Measurements from ENCODE around the gene ACTR3.
A peak's percentile ranks its signal among the peaks of the same experiment; 100 is the strongest.

The ACTR3 gene

DNA sequence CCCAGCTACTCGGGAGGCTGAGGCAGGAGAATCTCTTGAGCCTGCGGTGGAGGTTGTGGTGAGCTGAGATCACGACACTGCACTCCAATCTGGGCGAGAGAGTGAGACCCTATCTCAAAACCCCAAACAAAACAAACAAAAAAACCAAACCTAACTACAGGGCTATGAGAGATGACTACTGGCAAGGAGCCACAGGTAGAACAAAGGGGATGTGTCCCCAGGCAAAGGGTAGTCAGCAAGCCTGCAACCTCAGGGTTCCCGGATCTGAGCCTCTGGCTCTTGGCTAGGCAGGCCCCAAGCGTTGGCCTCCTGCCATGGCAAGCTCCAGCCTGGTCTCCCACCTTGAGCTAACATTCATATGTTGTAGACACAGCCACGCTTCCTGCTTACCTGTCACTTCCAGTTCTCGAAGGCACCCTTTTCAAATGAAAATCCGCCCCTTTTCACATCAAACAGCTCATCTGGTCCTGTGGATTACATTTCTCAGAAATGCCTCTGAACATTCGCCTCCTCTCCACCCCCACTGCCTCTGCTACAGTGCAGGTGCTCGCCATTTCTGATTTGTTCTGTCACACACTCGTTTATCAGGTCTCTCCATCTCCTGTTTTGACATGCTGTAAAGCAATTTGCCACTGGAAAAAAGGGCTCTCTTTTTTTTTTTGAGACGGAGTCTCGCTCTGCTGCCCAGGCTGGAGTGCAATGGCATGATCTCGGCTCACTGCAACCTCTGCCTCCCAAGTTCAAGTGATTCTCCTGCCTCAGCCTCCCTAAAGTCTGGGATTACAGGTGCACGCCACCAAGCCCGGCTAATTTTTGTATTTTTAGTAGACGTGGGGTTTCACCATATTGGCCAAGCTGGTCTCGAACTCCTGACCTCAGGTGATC is 13.1 kb upstream of the ACTR3 start:
- TF ChIP-seq, protein P1, sequence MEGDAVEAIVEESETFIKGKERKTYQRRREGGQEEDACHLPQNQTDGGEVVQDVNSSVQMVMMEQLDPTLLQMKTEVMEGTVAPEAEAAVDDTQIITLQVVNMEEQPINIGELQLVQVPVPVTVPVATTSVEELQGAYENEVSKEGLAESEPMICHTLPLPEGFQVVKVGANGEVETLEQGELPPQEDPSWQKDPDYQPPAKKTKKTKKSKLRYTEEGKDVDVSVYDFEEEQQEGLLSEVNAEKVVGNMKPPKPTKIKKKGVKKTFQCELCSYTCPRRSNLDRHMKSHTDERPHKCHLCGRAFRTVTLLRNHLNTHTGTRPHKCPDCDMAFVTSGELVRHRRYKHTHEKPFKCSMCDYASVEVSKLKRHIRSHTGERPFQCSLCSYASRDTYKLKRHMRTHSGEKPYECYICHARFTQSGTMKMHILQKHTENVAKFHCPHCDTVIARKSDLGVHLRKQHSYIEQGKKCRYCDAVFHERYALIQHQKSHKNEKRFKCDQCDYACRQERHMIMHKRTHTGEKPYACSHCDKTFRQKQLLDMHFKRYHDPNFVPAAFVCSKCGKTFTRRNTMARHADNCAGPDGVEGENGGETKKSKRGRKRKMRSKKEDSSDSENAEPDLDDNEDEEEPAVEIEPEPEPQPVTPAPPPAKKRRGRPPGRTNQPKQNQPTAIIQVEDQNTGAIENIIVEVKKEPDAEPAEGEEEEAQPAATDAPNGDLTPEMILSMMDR (IDR thresholded peaks at IDR 0.05; ENCODE audit: insufficient read depth, low read length, poor library complexity, severe bottlenecking) = no peak
- Histone ChIP-seq H3K4me3 (replicated peaks; ENCODE audit: low read depth, low read length) (no peak overlapping the region), H3K36me3 (ENCODE audit: control insufficient read depth, insufficient read depth, low read length) (peaks cover 3% of the 10 kb centered on the region; the same call in 1 of the 2 replicates), H3K27me3 (replicated peaks; ENCODE audit: control insufficient read depth, insufficient read depth, low read length) (no peaks in the 10 kb centered on the region)
- no peak for DNase-seq (ENCODE audit: extremely low read depth, insufficient read length)

DNA sequence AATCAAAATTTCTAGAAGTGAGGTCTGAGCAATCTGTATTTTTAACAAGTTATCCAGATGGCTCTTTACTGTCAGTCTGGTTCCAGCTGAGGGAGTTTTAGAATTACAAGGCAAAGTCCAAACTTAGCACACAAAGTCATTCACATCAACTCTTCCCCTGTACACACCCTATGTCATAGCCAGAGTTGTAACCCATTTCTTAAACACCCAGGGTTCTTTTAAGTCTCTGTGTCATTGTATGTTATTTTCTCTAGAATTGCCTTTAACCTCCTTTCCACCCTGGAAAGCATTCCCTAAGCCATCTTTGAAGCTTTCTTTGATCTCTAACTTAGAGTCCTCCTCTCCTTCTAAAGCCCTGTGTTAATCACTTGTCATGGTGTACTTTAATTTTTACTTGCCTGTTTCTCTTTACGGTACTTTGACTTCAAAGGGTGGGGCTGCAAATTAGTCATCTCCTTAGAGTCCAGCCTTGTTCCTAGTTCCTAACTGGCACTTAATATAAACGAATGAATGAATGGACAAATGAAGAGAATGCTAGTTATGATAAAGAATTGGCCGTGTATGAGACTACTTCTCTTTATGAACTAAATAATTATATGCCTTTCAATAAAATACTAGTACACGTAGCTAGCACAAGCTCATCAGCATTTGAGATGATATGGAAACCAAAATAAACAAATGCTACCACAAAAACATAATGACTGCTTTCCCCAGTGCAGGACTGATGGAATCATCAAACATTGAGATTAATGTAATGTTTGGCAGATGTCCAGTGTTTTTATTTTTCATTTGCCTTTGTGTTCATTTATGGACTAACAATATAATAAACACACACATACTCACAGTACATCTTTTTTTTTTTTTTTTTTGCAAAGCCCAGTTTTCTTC is 11.9 kb upstream of the ACTR3 start:
- Histone ChIP-seq H3K4me3 (replicated peaks; ENCODE audit: low read depth, low read length) (no peak overlapping the region), H3K36me3 (ENCODE audit: control insufficient read depth, insufficient read depth, low read length) (peaks cover 3% of the 10 kb centered on the region), H3K27me3 (replicated peaks; ENCODE audit: control insufficient read depth, insufficient read depth, low read length) (no peaks in the 10 kb centered on the region)
- TF ChIP-seq, protein P1 (IDR thresholded peaks at IDR 0.05; ENCODE audit: insufficient read depth, low read length, poor library complexity, severe bottlenecking) = no peak
- DNase-seq (ENCODE audit: extremely low read depth, insufficient read length) = no peak

DNA sequence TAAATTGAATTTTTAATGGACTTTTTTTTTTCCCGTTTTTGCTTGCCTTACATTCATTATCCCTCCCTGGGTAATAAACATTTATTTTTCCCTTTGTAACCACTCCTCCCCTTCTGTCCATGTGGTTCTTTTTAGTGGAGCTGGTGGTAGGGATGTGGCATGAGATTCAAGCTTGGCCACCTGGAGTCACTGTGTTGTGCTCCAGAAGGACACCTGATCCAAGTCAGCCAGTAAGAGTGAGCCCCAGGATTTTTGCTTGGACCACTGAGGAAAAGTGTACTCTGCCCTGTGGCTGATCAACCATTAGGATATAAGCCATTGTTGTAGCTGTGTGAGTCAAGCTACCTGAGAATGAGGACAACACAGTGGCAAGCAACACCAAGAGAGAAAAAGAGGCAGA is 11.1 kb upstream of the ACTR3 start:
- no peak overlapping the region for H3K4me3 ChIP-seq (replicated peaks; ENCODE audit: low read depth, low read length)
- H3K27me3 ChIP-seq (replicated peaks; ENCODE audit: control insufficient read depth, insufficient read depth, low read length) = no peaks in the 10 kb centered on the region
- peaks cover 3% of the 10 kb centered on the region for H3K36me3 ChIP-seq (ENCODE audit: control insufficient read depth, insufficient read depth, low read length)
- TF ChIP-seq, protein P1 (IDR thresholded peaks at IDR 0.05; ENCODE audit: insufficient read depth, low read length, poor library complexity, severe bottlenecking) = no peak
- no peak for DNase-seq (ENCODE audit: extremely low read depth, insufficient read length)

DNA sequence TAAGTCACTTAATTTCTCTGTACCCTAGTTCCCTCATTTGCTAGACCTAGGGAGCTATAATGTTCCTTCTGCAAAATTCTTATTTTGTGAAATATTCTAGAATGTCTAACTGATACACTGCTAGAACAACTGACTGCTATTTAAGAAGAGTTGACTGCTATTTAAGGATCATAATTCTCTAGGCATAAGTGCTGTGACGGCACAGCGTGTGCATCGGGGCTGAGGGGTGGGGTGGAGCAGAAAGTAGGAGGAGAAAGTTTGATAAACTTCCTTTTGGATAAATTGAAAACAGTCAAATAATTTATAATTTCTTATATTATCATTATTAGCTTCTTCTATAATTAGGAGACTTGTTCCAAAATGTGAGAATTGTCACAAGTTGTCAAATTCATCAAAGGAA is 10.4 kb upstream of the ACTR3 start:
- Histone ChIP-seq H3K27me3 (replicated peaks; ENCODE audit: control insufficient read depth, insufficient read depth, low read length) (no peaks in the 10 kb centered on the region), H3K4me3 (replicated peaks; ENCODE audit: low read depth, low read length) (no peak overlapping the region), H3K36me3 (ENCODE audit: control insufficient read depth, insufficient read depth, low read length) (peaks cover 3% of the 10 kb centered on the region)
- TF ChIP-seq, protein P1 (IDR thresholded peaks at IDR 0.05; ENCODE audit: insufficient read depth, low read length, poor library complexity, severe bottlenecking) = no peak
- DNase-seq (ENCODE audit: extremely low read depth, insufficient read length) = no peak

DNA sequence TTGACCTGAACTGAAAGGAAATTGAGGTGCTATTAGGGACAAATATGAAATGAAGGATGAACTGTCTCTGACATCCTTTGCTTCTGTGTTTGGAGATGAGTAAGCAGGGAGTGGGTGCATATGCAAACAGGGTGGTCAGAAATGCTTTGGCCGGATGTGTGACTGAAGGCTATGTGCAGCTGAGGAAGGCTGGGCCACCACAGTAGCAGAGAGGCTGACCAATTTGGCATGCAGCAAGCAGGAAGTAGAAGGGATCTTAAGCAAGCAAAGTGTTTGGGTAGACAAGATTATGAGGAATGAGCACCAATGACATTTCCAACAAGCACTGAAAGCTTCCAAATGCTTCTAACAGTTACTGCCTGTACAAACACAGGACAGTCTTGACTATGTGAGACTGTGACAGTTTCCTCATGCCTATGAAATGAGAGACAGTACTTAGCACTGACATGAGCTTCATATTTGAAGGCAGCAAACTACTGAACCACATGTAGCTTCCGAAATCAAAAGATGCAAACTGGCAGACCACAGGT is 3.3 kb upstream of the ACTR3 start:
- peak overlapping the region; percentile 66 for H3K4me3 ChIP-seq (replicated peaks; ENCODE audit: low read depth, low read length)
- peaks cover 1% of the 10 kb centered on the region for H3K36me3 ChIP-seq (ENCODE audit: control insufficient read depth, insufficient read depth, low read length)
- TF ChIP-seq, protein P1 (IDR thresholded peaks at IDR 0.05; ENCODE audit: insufficient read depth, low read length, poor library complexity, severe bottlenecking) = no peak
- peak; percentile 80 for DNase-seq (ENCODE audit: extremely low read depth, insufficient read length)
- H3K27me3 ChIP-seq (replicated peaks; ENCODE audit: control insufficient read depth, insufficient read depth, low read length) = no peaks in the 10 kb centered on the region

All from GM06990 (cell line).